Neural crest cell (in vitro differentiated cells): Measurements from ENCODE around the gene ZNF346. TPM values are rescaled to one million over a fixed set of nuclear protein-coding genes. Genes with fewer than 3 reads are reported as not detected.
A peak's percentile ranks its signal among the peaks of the same experiment; 100 is the strongest.

Source experiments
- DNase-seq: peaks from one replicate; pipeline ENCODE4 v3.0.0; 2021; ENCODE audit warnings: low read depth, mixed read lengths, low spot score
- H3K27ac Mint-ChIP-seq: one replicate; pipeline ENCODE4 v1.8.0; 2021; ENCODE audit warnings: mild to moderate bottlenecking, mixed read lengths; ENCODE audit not compliant: unreplicated experiment
- H3K27me3 Mint-ChIP-seq: 2 replicates; pipeline ENCODE4 v1.8.0; 2021; ENCODE audit warnings: low read depth, mild to moderate bottlenecking, mixed read lengths
- H3K36me3 Mint-ChIP-seq: 2 replicates; pipeline ENCODE4 v1.8.0; 2021; ENCODE audit warnings: low read depth, mild to moderate bottlenecking, mixed read lengths
- H3K4me1 Mint-ChIP-seq: 2 replicates; pipeline ENCODE4 v1.8.0; 2021; ENCODE audit warnings: mixed read lengths
- H3K4me3 Mint-ChIP-seq: one replicate; pipeline ENCODE4 v1.8.0; 2021; ENCODE audit warnings: mild to moderate bottlenecking, mixed read lengths
- H3K9me3 Mint-ChIP-seq: 2 replicates; pipeline ENCODE4 v1.8.0; 2021; ENCODE audit warnings: mixed read lengths
- total RNA-seq: library from RNA; stranded (reverse); gene quantifications from 2 replicates; pipeline ENCODE4 v1.2.1, GENCODE V29; 2021
- TF ChIP-seq, protein P1 (sequence below): fragments of 200-600 bp; sonication (generic); conservative IDR thresholded peaks from 2 replicates; pipeline ENCODE4 v1.5.0; 2021; ENCODE audit warnings: antibody characterized with exemption, mild to moderate bottlenecking

ZNF346 gene
- total RNA-seq, 1 donor from 2014 or later, result 41.5 TPM

DNA sequence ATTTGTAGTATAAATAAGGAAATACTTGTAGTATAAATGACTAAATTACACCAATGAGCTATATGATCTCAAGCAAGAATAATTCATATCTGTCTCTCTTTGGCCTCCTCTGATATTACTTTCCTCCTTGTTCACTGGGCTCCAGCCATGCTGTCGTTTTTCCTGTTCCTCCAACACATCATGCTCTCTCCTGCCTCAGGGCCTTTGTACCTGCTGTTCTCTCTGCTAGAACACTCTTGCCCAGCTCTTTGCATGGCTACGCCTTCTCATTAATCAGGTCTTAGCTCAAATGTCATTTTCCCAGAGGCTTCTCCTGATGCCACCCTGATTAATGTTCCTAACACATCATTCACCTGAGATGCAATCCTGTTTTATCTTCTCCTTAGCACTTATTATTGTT is 2.5 kb upstream of the ZNF346 start:
- TF ChIP-seq, protein P1, sequence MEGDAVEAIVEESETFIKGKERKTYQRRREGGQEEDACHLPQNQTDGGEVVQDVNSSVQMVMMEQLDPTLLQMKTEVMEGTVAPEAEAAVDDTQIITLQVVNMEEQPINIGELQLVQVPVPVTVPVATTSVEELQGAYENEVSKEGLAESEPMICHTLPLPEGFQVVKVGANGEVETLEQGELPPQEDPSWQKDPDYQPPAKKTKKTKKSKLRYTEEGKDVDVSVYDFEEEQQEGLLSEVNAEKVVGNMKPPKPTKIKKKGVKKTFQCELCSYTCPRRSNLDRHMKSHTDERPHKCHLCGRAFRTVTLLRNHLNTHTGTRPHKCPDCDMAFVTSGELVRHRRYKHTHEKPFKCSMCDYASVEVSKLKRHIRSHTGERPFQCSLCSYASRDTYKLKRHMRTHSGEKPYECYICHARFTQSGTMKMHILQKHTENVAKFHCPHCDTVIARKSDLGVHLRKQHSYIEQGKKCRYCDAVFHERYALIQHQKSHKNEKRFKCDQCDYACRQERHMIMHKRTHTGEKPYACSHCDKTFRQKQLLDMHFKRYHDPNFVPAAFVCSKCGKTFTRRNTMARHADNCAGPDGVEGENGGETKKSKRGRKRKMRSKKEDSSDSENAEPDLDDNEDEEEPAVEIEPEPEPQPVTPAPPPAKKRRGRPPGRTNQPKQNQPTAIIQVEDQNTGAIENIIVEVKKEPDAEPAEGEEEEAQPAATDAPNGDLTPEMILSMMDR, result no peak
- Mint-ChIP-seq H3K9me3 (no peaks in the 10 kb centered on the region), H3K36me3 (peaks cover 4% of the 10 kb centered on the region)

DNA sequence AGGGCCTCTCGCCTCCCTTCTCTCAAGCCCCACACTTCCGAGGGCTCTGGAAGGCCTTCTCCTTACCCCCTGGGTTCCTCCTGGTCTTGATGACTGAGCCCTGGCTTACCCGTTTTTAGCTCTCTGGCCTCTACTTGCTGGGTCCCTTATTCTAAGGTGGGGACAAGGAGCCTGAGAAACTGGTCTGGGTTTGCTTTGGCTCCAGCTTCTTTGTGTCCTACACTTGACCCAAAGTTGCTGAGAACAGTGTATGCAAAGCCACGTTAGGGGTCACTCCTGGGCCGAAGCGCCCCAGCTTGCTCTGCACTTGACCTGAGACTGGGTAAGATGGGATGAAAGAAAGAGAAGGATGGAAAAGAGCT is 788 bp downstream of the ZNF346 start:
- peak; percentile 2 for DNase-seq
- H3K4me3 Mint-ChIP-seq, result peak overlapping the region; percentile 99
- H3K27me3 Mint-ChIP-seq, result no peaks in the 10 kb centered on the region
- TF ChIP-seq, protein P1, result no peak
- H3K4me1 Mint-ChIP-seq, result peaks cover 36% of the 10 kb centered on the region
- H3K9me3 Mint-ChIP-seq, result no peaks in the 10 kb centered on the region
- peaks cover 9% of the 10 kb centered on the region for H3K36me3 Mint-ChIP-seq
- peak overlapping the region; percentile 100 for H3K27ac Mint-ChIP-seq

More for the DNA sequence above, 2.5 kb upstream of the ZNF346 start:
- H3K4me1 Mint-ChIP-seq, result peaks cover 30% of the 10 kb centered on the region
- H3K4me3 Mint-ChIP-seq, result peak overlapping the region; percentile 14
- no peaks in the 10 kb centered on the region for H3K27me3 Mint-ChIP-seq
- DNase-seq, result no peak
- H3K27ac Mint-ChIP-seq, result peak overlapping the region; percentile 44

DNA sequence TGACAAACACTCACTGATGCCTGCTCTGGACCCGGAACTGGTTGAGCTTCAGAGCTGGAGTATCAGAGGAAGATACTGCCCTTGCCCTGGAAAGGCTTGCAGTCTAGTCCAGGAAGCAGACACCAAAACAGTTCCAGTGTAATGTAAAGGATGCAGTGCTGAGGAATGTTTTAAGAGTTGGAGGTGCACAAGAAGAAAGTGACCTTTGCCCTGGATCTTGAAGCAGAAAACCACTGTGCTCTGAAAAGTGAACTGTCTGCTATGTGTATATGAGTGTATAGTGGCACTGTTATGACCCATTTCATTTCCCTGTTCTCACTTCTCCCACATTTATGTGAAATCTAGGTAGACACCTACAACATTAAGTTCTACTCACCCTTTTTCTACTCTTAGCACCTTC is 2.1 kb downstream of the ZNF346 start:
- TF ChIP-seq, protein P1, result no peak
- H3K4me3 Mint-ChIP-seq, result peak overlapping the region; percentile 78
- DNase-seq, result no peak
- H3K36me3 Mint-ChIP-seq, result peaks cover 12% of the 10 kb centered on the region
- H3K4me1 Mint-ChIP-seq, result peaks cover 36% of the 10 kb centered on the region
- no peaks in the 10 kb centered on the region for H3K9me3 Mint-ChIP-seq
- H3K27ac Mint-ChIP-seq, result peak overlapping the region; percentile 21
- no peaks in the 10 kb centered on the region for H3K27me3 Mint-ChIP-seq

DNA sequence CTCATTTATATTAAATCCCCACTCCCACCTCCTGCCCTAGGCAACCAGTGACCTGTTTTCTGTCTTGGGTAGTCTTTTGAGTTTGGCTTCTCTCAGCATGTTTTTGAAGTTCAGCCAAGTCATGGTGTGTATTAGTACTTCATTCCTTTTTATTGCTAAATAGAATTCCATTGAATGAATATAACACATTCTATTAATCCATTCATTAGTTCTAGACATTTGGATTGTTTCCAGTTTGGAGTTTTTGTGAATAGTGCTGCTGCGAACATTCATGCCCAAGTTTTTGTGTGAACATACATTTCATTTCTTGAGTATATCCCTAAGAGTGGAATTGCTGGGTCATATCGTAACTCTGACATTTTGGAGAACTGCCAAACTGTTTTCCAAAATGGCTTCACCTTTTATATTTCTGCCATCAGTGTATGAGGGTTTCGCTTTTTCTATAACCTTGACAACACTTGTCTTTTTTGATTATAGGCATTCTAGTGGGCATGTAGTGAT is 2.7 kb downstream of the ZNF346 start:
- no peaks in the 10 kb centered on the region for H3K9me3 Mint-ChIP-seq
- H3K4me3 Mint-ChIP-seq, result peak overlapping the region; percentile 78
- peaks cover 15% of the 10 kb centered on the region for H3K36me3 Mint-ChIP-seq

DNA sequence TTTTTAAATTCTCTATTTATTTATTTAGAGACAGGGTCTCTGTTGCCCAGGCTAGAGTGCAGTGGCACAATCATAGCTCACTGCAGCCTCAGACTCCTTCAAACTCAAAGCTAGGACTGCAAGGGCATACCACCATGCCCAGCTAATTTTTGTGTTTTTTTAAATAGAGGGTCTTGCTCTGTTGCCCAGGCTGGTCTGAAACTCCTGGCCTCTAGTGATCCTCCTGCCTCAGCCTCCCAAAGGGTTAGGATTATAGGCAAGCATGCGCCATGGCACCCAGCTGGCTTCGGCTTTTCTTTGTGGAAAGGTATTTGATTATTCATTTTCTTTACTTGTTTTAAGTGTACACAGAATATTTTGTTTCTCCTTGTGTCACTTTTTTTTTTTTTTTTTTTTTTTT is 5.2 kb downstream of the ZNF346 start:
- Mint-ChIP-seq H3K27ac (no peak overlapping the region), H3K4me3 (no peak overlapping the region), H3K27me3 (no peaks in the 10 kb centered on the region), H3K9me3 (no peaks in the 10 kb centered on the region), H3K4me1 (peaks cover 23% of the 10 kb centered on the region), H3K36me3 (peaks cover 21% of the 10 kb centered on the region)
- no peak for DNase-seq
- TF ChIP-seq, protein P1, result no peak

More for the DNA sequence above, 2.7 kb downstream of the ZNF346 start:
- DNase-seq, result no peak
- H3K4me1 Mint-ChIP-seq, result peaks cover 36% of the 10 kb centered on the region
- TF ChIP-seq, protein P1, result no peak
- no peaks in the 10 kb centered on the region for H3K27me3 Mint-ChIP-seq
- no peak overlapping the region for H3K27ac Mint-ChIP-seq
